Choroid plexus epithelial cell (primary cell): ENCODE data around the gene PLXNB3.

ENCODE experiments used
- DNase-seq: peaks from one replicate; pipeline ENCODE4 v3.0.0-alpha.2; 2010; ENCODE audit warnings: low read depth
- H3K4me3 ChIP-seq: 2 replicates; pipeline ENCODE4 v1.5.1; 2011; ENCODE audit warnings: low read depth, mild to moderate bottlenecking, control low read depth, low read length, moderate library complexity
- CTCF ChIP-seq: conservative IDR thresholded peaks from 2 replicates; pipeline ENCODE4 v1.5.1; 2011; ENCODE audit warnings: low read depth, mild to moderate bottlenecking, control low read depth, inconsistent platforms, low read length, moderate library complexity

Gene PLXNB3

GRCh38 chrX:153723351-153724251 is 40.4 kb upstream of the PLXNB3 start:
- H3K4me3 ChIP-seq: peak overlapping the region; percentile 66
- peak; percentile 53 for TF ChIP-seq CTCF
- DNase-seq: peak; percentile 55

DNA sequence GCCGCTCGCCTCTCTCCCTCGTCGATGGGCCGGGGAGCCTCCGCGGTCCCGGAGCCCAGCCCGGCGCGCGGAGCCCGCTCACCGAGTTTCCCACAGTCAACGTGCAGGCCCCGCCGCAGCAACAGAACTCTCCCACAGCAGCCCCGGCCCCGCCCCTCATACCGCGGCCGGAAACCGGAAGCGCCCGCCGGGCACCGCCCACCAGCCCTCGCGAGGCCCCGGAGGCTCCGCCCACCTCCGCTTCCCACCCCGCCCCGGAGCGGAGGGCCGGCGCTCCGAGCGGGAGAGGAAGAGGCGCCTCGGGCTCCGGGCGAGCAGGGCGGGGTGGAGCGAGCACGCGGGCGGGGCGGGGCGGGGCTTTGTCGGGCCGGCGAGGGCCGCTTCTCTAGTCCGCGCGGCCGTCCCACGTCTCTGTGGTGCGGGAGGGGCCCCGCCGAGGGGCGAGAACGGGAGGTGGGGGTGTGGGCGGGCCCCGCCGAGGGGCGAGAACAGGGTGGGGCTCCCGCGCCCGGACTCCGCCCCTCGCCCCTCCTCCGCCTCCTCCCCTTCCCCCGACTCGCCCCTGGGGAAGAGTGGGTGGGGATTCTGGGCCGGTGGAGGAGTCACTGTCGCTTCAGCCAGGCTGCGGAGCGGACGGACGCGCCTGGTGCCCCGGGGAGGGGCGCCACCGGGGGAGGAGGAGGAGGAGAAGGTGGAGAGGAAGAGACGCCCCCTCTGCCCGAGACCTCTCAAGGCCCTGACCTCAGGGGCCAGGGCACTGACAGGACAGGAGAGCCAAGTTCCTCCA is 39.6 kb upstream of the PLXNB3 start, which contains the start of the genes ABCD1 and BCAP31:
TSS of gene ABCD1 (plus strand) at position 605 of the 787 bp plus-strand sequence. CDS start 411 bp downstream, outside the sequence.
TSS of gene BCAP31 (minus strand) at position 136 of the 787 bp plus-strand sequence. CDS start 1,143 bp downstream, outside the sequence.
- H3K4me3 ChIP-seq: peak within 1 kb of the TSS; percentile 66
- peak; percentile 85 for DNase-seq
- TF ChIP-seq CTCF: no peak

GRCh38 chrX:153725039-153725831 is 38.8 kb upstream of the PLXNB3 start:
- DNase-seq: no peak
- H3K4me3 ChIP-seq: peak overlapping the region; percentile 51
- TF ChIP-seq CTCF: no peak

GRCh38 chrX:153725832-153726285 is 38.2 kb upstream of the PLXNB3 start:
- no peak for TF ChIP-seq CTCF
- no peak for DNase-seq
- H3K4me3 ChIP-seq: no peak overlapping the region

DNA sequence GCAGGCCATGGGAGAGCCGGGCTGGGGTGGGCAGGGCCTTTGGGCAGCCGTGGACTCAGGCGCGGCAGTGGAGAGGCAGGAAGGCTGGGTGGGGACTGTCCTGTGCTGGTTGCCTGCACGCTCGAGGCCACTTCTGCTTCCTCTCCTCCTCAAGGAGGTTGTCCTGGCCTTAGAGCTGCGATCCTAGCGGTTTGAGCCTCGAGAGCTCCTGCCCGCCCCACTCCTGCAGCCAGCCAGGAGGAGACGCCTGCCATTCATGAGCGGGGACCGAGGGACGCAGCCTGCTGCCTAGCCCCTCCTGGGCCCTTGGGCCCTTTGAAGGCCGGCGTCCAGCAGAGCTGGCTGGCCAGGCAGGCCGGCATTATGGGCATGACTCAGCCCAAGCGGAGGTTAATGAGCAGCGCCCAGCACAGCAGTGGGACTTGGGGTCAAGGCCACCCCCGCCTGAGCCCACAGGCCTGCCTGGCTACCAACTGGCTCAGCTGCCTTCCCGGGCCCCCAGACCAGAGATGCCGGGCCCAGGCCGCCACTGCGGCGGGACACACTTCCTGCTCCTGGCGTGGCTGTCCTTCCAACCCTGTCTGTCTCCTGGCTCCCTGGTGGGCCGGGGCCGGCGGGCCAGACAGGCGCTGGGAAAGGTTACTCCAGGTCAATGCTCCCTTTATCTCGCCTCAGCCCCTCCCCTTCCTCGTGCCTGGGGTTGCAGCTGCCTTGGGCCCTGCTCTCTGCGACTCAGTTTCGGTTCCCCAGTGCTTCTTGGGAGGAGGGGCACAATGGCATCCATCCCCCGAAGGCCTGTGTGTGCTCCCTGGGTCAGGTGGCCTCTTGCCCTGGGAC is 37.5 kb upstream of the PLXNB3 start:
- no peak for TF ChIP-seq CTCF
- H3K4me3 ChIP-seq: peak overlapping the region; percentile 14

More for the DNA sequence above, 37.5 kb upstream of the PLXNB3 start:
- DNase-seq: peak; percentile 47
